Astrocyte (in vitro differentiated cells and primary cell): ENCODE results near the gene ALLC. TPM values are rescaled to one million over a fixed set of nuclear protein-coding genes. Genes with fewer than 3 reads are reported as not detected.

Source experiments
- DNase-seq: peaks from one replicate; pipeline ENCODE4 v3.0.0-alpha.2; 2010; ENCODE audit warnings: low read depth
- FAIRE-seq: peaks from 2 replicates; lab custom pipeline; 2011; peaks lifted over from hg19 to GRCh38; lab: Jason Lieb, UNC
- H2AFZ ChIP-seq: 2 replicates; pipeline ENCODE4 v1.6.0; 2012; ENCODE audit warnings: low read depth, low read length, inconsistent platforms
- H3K27ac ChIP-seq: 2 replicates; pipeline ENCODE4 v1.5.1; 2011; ENCODE audit warnings: low read depth, low read length, inconsistent platforms
- H3K27me3 ChIP-seq: 2 replicates; pipeline ENCODE4 v1.6.0; 2011; ENCODE audit warnings: low read length, inconsistent platforms; ENCODE audit not compliant: insufficient read depth
- H3K36me3 ChIP-seq: 2 replicates; pipeline ENCODE4 v1.5.1; 2011; ENCODE audit warnings: low read length, inconsistent platforms; ENCODE audit not compliant: insufficient read depth
- H3K4me1 ChIP-seq: 2 replicates; pipeline ENCODE4 v1.5.1; 2011; ENCODE audit warnings: low read length, inconsistent platforms; ENCODE audit not compliant: insufficient read depth
- H3K4me2 ChIP-seq: 2 replicates; pipeline ENCODE4 v1.6.0; 2012; ENCODE audit warnings: low read length, inconsistent platforms
- H3K4me3 ChIP-seq: 2 replicates; pipeline ENCODE4 v1.5.1; 2011; ENCODE audit warnings: low read depth, mild to moderate bottlenecking, low read length, inconsistent platforms; ENCODE audit not compliant: insufficient read depth
- H3K79me2 ChIP-seq: 2 replicates; pipeline ENCODE4 v1.6.0; 2012; ENCODE audit warnings: mild to moderate bottlenecking, low read length, inconsistent platforms; ENCODE audit not compliant: insufficient read depth
- H3K9ac ChIP-seq: 2 replicates; pipeline ENCODE4 v1.6.0; 2012; ENCODE audit warnings: mild to moderate bottlenecking, low read length, inconsistent platforms
- H3K9me3 ChIP-seq: 2 replicates; pipeline ENCODE4 v1.5.1; 2012; ENCODE audit warnings: low read depth, mild to moderate bottlenecking, low read length, inconsistent platforms; ENCODE audit not compliant: insufficient read depth
- H4K20me1 ChIP-seq: 2 replicates; pipeline ENCODE4 v1.6.0; 2012; ENCODE audit warnings: low read length, inconsistent platforms; ENCODE audit not compliant: insufficient read depth
- H3K27ac Mint-ChIP-seq: one replicate; pipeline ENCODE4 v1.8.0; 2021; ENCODE audit warnings: mild to moderate bottlenecking, mixed read lengths; ENCODE audit not compliant: unreplicated experiment
- H3K27me3 Mint-ChIP-seq: one replicate; pipeline ENCODE4 v1.8.0; 2021; ENCODE audit warnings: low read depth, mixed read lengths; ENCODE audit not compliant: unreplicated experiment
- H3K36me3 Mint-ChIP-seq: one replicate; pipeline ENCODE4 v1.8.0; 2021; ENCODE audit warnings: low read depth, mixed read lengths; ENCODE audit not compliant: unreplicated experiment
- H3K4me1 Mint-ChIP-seq: one replicate; pipeline ENCODE4 v1.8.0; 2021; ENCODE audit warnings: low read depth, mixed read lengths; ENCODE audit not compliant: unreplicated experiment
- H3K4me3 Mint-ChIP-seq: one replicate; pipeline ENCODE4 v1.8.0; 2021; ENCODE audit warnings: mild to moderate bottlenecking, moderate library complexity, mixed read lengths; ENCODE audit not compliant: unreplicated experiment
- H3K9me3 Mint-ChIP-seq: one replicate; pipeline ENCODE4 v1.8.0; 2021; ENCODE audit warnings: mild to moderate bottlenecking, mixed read lengths; ENCODE audit not compliant: unreplicated experiment
- EZH2 ChIP-seq: IDR thresholded peaks from 2 replicates; pipeline ENCODE4 v1.6.1; 2012; ENCODE audit warnings: mild to moderate bottlenecking, low read length, inconsistent platforms; ENCODE audit not compliant: insufficient read depth
- total RNA-seq: library from RNA; stranded (reverse); gene quantifications from 2 replicates; pipeline ENCODE4 v1.2.1, GENCODE V29; 2021
- TF ChIP-seq, protein P1 (sequence below): IDR thresholded peaks from 2 replicates; pipeline ENCODE4 v1.5.1; 2011; ENCODE audit warnings: low read depth, mild to moderate bottlenecking, inconsistent platforms, low read length, moderate library complexity; ENCODE audit not compliant: insufficient read depth

ALLC gene
- total RNA-seq, 1 donor from 2014 or later = not detected

DNA sequence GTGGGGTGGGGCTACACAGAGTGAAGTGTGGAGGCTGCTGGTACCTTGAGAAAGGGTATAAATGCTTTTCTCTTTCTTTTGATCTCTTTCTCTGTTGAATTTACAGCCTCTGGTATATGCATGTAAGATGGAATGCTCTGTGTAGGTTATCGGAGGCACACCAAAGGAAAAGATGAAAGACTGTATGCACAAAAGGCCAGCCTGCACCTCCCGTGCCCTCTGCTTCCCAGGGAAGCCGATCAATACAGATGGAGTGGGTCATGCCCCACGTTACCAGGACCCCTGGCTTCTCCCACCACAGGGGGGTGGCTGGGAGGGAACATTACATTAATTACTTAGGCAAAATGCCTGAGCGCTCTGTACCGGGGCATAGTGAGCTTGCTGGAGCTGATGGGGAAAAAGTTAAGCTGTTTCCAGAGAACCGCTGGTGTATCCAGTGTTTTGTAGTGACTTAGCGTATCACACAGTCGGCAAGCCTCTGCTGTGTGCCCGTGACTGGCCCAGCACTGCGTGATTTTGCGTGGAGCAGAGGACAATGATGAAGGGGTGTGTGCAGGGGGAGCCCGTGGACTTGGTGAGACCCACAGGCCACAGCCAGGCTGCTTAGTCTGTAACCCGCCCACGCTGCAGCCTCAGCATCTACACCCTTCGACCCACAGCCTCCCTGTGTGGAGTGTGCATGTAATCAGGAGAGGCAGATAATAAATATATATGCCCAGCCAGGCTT is 8.0 kb downstream of the ALLC start:
- H3K27me3 Mint-ChIP-seq = peaks cover 12% of the 10 kb centered on the region
- FAIRE-seq = no peak
- Histone ChIP-seq H3K4me1 (no peaks in the 10 kb centered on the region), H3K9ac (no peak overlapping the region), H3K36me3 (no peaks in the 10 kb centered on the region), H2AFZ (no peak overlapping the region), H3K4me3 (no peak overlapping the region), H3K27me3 (peaks cover 2% of the 10 kb centered on the region), H3K4me2 (no peak overlapping the region), H3K79me2 (no peaks in the 10 kb centered on the region), H4K20me1 (no peaks in the 10 kb centered on the region), H3K27ac (no peak overlapping the region), H3K9me3 (no peaks in the 10 kb centered on the region)
- H3K27ac Mint-ChIP-seq = no peak overlapping the region
- no peak for TF ChIP-seq EZH2
- TF ChIP-seq, protein P1, sequence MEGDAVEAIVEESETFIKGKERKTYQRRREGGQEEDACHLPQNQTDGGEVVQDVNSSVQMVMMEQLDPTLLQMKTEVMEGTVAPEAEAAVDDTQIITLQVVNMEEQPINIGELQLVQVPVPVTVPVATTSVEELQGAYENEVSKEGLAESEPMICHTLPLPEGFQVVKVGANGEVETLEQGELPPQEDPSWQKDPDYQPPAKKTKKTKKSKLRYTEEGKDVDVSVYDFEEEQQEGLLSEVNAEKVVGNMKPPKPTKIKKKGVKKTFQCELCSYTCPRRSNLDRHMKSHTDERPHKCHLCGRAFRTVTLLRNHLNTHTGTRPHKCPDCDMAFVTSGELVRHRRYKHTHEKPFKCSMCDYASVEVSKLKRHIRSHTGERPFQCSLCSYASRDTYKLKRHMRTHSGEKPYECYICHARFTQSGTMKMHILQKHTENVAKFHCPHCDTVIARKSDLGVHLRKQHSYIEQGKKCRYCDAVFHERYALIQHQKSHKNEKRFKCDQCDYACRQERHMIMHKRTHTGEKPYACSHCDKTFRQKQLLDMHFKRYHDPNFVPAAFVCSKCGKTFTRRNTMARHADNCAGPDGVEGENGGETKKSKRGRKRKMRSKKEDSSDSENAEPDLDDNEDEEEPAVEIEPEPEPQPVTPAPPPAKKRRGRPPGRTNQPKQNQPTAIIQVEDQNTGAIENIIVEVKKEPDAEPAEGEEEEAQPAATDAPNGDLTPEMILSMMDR = no peak
- H3K36me3 Mint-ChIP-seq = no peaks in the 10 kb centered on the region
- no peaks in the 10 kb centered on the region for H3K9me3 Mint-ChIP-seq
- DNase-seq = no peak
- no peaks in the 10 kb centered on the region for H3K4me1 Mint-ChIP-seq
- H3K4me3 Mint-ChIP-seq = no peak overlapping the region

DNA sequence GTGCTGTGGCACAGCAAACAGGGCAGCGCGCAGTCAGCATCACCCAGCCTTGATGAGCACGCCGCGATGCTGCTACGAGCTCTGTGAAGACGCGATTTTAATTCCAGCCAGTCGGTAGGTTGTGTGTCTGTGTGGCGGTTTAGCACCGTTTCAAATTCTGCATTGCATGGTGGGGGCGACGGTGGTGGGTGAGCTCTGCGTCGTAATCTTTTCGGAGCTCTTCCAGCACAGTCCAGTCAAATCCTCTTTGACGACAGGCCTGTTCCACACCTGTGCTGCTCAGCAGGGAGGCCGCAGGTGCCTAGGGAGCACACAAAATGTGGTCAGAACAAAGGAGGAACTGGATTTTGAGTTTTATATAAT is 8.6 kb downstream of the ALLC start:
- FAIRE-seq = no peak

More for the DNA sequence above, 8.6 kb downstream of the ALLC start:
- no peak overlapping the region for H3K27ac Mint-ChIP-seq
- H3K4me1 ChIP-seq = no peaks in the 10 kb centered on the region
- H3K36me3 Mint-ChIP-seq = no peaks in the 10 kb centered on the region
- H3K4me1 Mint-ChIP-seq = no peaks in the 10 kb centered on the region
- H3K36me3 ChIP-seq = no peaks in the 10 kb centered on the region
- H3K9ac ChIP-seq = no peak overlapping the region
- H3K27me3 ChIP-seq = peaks cover 2% of the 10 kb centered on the region
- no peak overlapping the region for H3K4me2 ChIP-seq
- no peaks in the 10 kb centered on the region for H3K9me3 Mint-ChIP-seq
- H4K20me1 ChIP-seq = no peaks in the 10 kb centered on the region
- peaks cover 12% of the 10 kb centered on the region for H3K27me3 Mint-ChIP-seq
- no peak overlapping the region for H3K27ac ChIP-seq
- H3K9me3 ChIP-seq = no peaks in the 10 kb centered on the region
- no peak overlapping the region for H2AFZ ChIP-seq
- H3K4me3 ChIP-seq = no peak overlapping the region
- no peaks in the 10 kb centered on the region for H3K79me2 ChIP-seq
- H3K4me3 Mint-ChIP-seq = no peak overlapping the region
- no peak for DNase-seq
- no peak for TF ChIP-seq EZH2
- TF ChIP-seq, protein P1 = no peak
